ENCODE results near the gene REXO5.
"Not testable (repeated sequence)": the region's sequence is repeated elsewhere in the genome, so short reads cannot be mapped to it uniquely, and the experiment has no call there.

REXO5 gene

DNA sequence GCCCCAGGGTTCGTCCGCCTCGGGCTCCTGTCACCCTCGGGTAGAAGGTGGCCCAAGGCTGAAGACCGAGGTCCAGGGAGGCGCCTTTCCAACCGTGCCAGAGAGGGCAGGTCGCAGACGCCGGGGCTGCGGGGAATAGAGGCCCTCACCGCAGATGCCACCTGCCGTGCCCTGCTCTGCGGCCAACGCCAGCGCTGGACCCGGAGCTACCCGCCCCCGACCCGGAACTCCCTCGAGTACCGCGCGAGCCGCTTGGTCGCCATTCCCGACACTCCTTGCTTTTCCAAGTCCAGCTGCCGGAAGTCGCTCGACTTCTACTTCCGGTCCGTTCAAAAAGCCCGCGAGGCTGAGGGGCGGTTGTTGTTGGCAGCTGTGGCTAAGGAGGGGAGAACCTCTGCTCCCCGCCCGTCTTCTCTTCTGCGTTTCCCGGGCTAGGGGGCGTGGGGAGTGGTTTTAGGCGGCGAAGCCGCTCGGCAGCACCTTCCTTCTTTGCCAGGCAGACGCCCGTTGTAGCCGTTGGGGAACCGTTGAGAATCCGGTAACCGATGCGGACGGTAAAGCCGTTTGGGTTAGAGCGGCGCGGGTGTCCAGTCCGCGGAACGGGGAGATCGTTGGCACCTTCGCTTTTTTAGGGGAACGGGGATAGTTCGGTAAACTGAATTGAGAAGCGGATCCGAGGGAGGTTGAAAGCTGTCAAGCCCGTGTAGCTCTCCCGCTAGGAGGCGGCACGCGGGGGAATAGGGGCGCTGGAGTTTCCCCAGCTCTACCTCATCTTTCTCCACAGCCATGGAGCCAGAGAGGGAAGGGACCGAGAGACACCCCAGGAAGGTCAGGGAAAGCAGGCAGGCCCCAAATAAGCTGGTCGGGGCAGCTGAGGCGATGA is at the start of gene REXO5, which contains the start of gene ERI2:
REXO5 (plus strand) TSS at position 360 of the 883 bp plus-strand sequence; CDS start at position 787, 427 bp downstream.
ERI2 (minus strand) TSS at position 305 of the 883 bp plus-strand sequence; CDS start at position 263, 42 bp downstream.
- peak; percentile 85 for FAIRE-seq

GRCh38 chr16:20760346-20760745 is 46.0 kb upstream of the REXO5 start:
- no peak for FAIRE-seq

GRCh38 chr16:20761175-20761574 is 45.2 kb upstream of the REXO5 start:
- no peak for FAIRE-seq

GRCh38 chr16:20762404-20763123 is 43.8 kb upstream of the REXO5 start:
- FAIRE-seq = no peak

GRCh38 chr16:20763461-20764232 is 42.7 kb upstream of the REXO5 start, which contains the start of gene ACSM3:
TSS of gene ACSM3 (plus strand) at chr16:20764014. CDS start at chr16:20770035, 6,021 bp downstream.
- FAIRE-seq = peak; percentile 53

- not testable (repeated sequence) for FAIRE-seq
Observed at GRCh38 chr16:20764448-20764847, 41.9 kb upstream of the REXO5 start.

GRCh38 chr16:20765732-20766131 is 40.6 kb upstream of the REXO5 start:
- FAIRE-seq = no peak

DNA sequence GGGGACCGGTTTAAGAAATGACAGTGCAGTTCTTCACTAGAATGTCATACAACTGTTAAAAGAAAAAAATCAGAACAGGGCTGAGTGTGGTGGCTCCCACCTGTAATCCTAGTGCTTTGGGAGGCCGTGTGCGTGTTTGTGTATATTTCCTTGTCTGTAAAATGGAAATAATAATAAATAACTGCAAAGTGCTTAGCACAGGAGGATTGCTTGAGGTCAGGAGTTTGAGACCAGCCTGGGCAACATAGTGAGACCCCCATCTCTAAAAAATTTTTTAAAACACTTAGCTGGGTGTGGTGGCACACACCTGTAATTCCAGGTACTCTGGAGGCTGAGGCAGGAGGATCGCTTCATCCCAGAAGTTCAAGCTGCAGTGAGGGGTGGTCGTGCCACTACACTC is 40.0 kb upstream of the REXO5 start:
- FAIRE-seq = no peak

DNA sequence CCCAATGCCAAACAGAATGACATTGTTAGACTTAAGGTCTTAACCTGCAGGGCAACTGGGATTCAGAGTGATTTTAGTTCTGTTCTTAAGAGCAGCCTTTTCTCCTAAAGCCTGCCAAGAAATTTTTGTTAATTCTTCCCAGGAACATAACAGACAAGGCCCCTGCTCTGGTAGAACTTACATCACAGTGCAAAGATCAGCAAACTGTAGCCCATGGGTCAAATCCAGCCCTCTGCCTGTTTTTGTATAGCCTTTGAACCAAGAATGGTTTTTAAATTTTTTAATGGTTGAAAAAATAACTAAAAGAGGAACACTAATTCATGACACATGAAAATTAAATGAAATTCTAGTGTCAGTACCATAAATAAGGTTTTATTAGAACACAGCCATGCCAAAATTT is 38.8 kb upstream of the REXO5 start:
- FAIRE-seq = no peak

GRCh38 chr16:20768121-20768520 is 38.2 kb upstream of the REXO5 start:
- FAIRE-seq = no peak

DNA sequence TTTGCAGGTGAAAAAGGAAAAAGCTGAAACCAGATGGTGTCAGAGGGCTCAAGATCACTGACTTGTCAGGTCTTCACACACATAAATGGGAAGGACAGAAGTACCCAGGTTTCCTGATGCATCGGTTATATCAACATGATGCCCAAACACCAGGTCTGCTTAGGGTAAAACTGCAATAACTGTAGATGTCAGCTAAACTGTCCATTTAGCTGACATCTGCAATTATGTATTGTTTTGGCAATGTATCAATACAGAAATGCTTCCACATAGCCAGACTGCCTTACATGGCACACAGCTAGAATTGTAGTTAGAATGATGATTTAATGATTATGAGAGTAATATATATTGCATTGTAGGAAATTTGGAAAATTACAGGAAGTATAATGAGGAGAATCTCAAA is 37.5 kb upstream of the REXO5 start:
- FAIRE-seq = no peak

DNA sequence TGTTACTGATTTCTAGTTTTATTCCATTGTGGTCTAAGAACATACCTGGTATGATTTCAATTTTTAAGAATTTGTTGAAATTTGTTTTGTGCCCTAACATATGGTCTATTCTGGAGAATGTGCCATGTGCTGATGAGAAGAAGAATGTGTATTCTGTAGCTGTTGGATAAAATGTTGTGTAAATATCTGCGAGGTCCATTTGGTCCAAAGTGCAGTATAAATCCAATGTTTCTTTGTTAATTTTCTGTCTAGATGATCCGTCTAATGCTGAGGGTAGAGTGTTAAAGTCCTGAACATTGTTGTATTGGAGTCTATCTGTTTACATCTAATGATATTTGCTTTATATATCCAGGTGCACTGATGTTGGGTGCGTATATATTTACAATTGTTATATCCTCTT is 32.6 kb upstream of the REXO5 start:
- no peak for FAIRE-seq

- no peak for FAIRE-seq
Observed at GRCh38 chr16:20774703-20775362, 31.5 kb upstream of the REXO5 start.

DNA sequence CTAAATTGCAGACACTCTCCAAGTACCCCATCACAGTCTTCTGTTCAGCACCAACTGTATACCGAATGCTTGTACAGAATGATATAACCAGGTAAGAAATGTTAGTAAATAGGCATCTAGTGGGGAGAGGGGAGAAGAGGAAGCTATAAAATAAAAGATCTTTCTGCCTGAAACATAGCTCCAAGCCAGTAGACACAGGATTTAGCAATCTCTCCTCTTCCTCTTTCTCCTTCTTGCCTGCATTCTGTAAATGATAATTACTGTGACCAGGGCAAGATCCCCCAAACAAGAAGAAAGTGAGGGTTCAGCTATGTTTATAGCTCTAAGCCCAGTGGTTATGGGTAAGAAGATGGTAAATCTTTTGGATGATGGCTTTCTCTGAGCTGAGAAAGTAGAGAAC is 24.6 kb upstream of the REXO5 start:
- FAIRE-seq = no peak

DNA sequence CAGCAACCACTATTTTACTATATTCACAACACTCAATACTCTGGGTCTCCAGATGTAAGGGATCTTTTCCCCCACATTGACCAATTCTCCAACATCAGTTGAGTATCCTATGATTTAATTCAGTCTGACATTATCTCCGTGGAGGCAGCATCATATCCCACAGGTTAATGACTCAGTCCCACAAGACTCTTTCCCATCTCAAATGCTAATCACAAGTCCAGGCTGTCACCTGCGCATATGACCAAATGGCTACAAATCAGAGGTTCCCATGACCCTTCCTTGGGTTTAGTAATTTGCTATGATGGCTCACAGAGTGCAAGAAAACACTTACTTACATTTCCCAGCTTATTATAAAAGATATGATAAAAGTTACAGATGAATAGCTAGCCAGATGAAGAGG is 23.9 kb upstream of the REXO5 start:
- no peak for FAIRE-seq

DNA sequence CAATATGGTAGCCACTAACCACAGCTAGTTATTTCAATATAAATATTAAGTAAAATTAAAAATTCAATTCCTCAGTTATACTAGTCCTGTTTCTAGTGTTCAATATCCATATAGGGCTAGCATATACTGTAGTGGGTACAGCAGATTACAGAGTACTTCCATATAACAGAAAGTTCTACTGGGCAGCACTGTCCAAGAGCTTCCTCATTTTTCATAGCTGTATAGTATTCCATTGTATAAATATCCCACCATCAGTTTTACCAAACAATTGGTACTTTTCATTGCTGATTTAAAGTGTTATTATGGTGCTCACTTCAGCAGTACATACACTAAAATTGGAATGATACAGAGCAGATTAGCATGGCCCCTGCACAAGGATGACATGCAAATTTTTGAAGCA is 22.1 kb upstream of the REXO5 start:
- FAIRE-seq = no peak

GRCh38 chr16:20789130-20789529 is 17.2 kb upstream of the REXO5 start:
- no peak for FAIRE-seq

DNA sequence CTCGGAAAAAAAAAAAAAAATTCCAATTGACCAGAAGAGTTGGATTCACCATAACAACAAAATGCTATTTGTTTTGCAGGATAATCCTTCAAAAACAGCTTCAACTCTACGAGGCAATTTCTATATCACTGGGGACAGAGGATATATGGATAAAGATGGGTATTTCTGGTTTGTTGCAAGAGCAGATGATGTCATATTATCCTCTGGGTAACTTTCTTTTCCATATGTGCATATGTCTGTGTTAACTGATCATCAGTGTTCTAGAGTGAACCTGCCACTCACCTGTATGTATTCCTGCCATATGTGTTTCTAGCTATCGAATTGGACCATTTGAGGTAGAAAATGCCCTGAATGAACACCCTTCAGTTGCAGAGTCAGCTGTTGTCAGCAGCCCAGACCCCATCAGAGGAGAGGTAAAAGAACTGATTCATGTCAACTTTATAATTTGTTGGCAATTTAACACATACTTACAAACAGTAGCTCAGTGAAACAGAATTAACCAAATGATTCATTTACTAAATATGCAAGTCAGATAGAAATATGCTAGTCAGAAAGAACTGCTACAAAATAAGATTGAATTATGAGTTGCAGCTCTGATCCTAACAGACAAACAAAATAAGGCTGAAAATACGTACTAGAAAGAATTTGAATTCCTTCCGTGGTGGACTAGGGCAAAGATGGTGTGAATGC is 14.3 kb upstream of the REXO5 start:
- FAIRE-seq = no peak

- no peak for FAIRE-seq
Observed at GRCh38 chr16:20798364-20798763, 8.0 kb upstream of the REXO5 start.

- peak; percentile 98 for FAIRE-seq
Observed at GRCh38 chr16:20799599-20799998, 6.7 kb upstream of the REXO5 start.

- FAIRE-seq = no peak
Observed at GRCh38 chr16:20801278-20801677, 5.0 kb upstream of the REXO5 start.

GRCh38 chr16:20803192-20803560 is 3.2 kb upstream of the REXO5 start:
- FAIRE-seq = no peak

Data from A204.1 (cell line).